Measurements from ENCODE around the gene CCDC192.

DNA sequence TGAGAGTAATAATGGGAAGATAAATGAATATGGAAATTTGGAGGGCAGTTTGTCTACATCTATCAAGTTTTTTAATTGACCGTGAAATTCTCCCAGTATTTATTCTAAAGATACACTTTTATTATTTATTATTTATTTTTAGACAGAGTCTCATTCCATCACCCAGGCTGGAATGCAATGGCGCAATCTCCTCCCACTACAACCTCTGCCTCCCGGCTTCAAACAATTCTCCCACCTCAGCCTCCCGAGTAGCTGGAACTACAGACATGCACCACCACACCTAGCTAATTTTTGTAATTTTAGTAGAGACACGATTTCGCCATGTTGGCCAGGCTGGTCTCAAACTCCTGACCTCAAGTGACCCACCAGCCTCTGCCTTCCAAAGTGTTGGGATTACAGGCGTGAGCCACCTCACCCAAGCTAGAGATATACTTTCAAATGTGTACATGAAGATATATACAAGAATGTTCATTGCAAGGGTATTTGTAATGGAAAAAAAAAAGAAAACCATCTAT, 282.7 kb downstream of the CCDC192 start:
- TF ChIP-seq, protein P1, sequence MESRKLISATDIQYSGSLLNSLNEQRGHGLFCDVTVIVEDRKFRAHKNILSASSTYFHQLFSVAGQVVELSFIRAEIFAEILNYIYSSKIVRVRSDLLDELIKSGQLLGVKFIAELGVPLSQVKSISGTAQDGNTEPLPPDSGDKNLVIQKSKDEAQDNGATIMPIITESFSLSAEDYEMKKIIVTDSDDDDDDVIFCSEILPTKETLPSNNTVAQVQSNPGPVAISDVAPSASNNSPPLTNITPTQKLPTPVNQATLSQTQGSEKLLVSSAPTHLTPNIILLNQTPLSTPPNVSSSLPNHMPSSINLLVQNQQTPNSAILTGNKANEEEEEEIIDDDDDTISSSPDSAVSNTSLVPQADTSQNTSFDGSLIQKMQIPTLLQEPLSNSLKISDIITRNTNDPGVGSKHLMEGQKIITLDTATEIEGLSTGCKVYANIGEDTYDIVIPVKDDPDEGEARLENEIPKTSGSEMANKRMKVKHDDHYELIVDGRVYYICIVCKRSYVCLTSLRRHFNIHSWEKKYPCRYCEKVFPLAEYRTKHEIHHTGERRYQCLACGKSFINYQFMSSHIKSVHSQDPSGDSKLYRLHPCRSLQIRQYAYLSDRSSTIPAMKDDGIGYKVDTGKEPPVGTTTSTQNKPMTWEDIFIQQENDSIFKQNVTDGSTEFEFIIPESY (IDR thresholded peaks at IDR 0.05), result no peak
- TF ChIP-seq, protein P2, sequence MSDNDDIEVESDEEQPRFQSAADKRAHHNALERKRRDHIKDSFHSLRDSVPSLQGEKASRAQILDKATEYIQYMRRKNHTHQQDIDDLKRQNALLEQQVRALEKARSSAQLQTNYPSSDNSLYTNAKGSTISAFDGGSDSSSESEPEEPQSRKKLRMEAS (IDR thresholded peaks at IDR 0.05; ENCODE audit: low read depth, low read length), result no peak

Measured in GM12878 (cell line).